Activated naive CD8-positive, alpha-beta T cell treated with anti-CD3 and anti-CD28 coated beads, Interleukin-2, amount 10 ng/mL, durations not matched to agents 7 days and 5 days (primary cell): ENCODE data around the gene IRF8. TPM values are rescaled to one million over a fixed set of nuclear protein-coding genes. Genes with fewer than 3 reads are reported as not detected.
"Not testable (repeated sequence)": the region's sequence is repeated elsewhere in the genome, so short reads cannot be mapped to it uniquely, and the experiment has no call there.

Experiments
- ATAC-seq: fragments of 150-1000 bp; cut with Tn5 transposase; one replicate; pipeline ENCODE4 v1.10.0; 2021; ENCODE audit warnings: low read depth, moderate library complexity
- POLR2A ChIA-PET: fragments of 350-600 bp; sonication (Branson Sonifier 250); formaldehyde crosslinking; loops from one replicate; lab custom pipeline; 2021; ENCODE audit warnings: antibody characterized with exemption; lab: Charles Lee
- DNase-seq: peaks from one replicate; pipeline ENCODE4 v3.0.0; 2021
- H3K27ac Mint-ChIP-seq: one replicate; pipeline ENCODE4 v1.8.0; 2022; ENCODE audit warnings: mild to moderate bottlenecking, mixed read lengths
- H3K27me3 Mint-ChIP-seq: one replicate; pipeline ENCODE4 v1.8.0; 2022; ENCODE audit warnings: mild to moderate bottlenecking, moderate library complexity, mixed read lengths
- H3K36me3 Mint-ChIP-seq: one replicate; pipeline ENCODE4 v1.8.0; 2021; ENCODE audit warnings: mild to moderate bottlenecking, mixed read lengths
- H3K4me1 Mint-ChIP-seq: one replicate; pipeline ENCODE4 v1.8.0; 2021; ENCODE audit warnings: mixed read lengths
- H3K4me3 Mint-ChIP-seq: one replicate; pipeline ENCODE4 v1.8.0; 2022; ENCODE audit warnings: mild to moderate bottlenecking, moderate library complexity, mixed read lengths
- H3K9me3 Mint-ChIP-seq: one replicate; pipeline ENCODE4 v1.8.0; 2021; ENCODE audit warnings: mixed read lengths
- total RNA-seq, 2 experiments: library from RNA; stranded (reverse); gene quantifications; one replicate each; pipeline ENCODE4 v1.2.3, GENCODE V29; 2021

IRF8 gene
- total RNA-seq, 2 experiments from 2014 or later: 27.8 to 30.8 TPM

GRCh38 chr16:85860413-85861094 lies 38.4 kb upstream of the IRF8 start:
- Mint-ChIP-seq H3K4me1 (peaks cover 12% of the 10 kb centered on the region), H3K27me3 (peaks cover 11% of the 10 kb centered on the region), H3K9me3 (peaks cover 7% of the 10 kb centered on the region), H3K36me3 (no peaks in the 10 kb centered on the region), H3K4me3 (no peak overlapping the region), H3K27ac (no peak overlapping the region)
- ATAC-seq (no peak), DNase-seq (no peak)
- POLR2A ChIA-PET: no interaction called here

DNA sequence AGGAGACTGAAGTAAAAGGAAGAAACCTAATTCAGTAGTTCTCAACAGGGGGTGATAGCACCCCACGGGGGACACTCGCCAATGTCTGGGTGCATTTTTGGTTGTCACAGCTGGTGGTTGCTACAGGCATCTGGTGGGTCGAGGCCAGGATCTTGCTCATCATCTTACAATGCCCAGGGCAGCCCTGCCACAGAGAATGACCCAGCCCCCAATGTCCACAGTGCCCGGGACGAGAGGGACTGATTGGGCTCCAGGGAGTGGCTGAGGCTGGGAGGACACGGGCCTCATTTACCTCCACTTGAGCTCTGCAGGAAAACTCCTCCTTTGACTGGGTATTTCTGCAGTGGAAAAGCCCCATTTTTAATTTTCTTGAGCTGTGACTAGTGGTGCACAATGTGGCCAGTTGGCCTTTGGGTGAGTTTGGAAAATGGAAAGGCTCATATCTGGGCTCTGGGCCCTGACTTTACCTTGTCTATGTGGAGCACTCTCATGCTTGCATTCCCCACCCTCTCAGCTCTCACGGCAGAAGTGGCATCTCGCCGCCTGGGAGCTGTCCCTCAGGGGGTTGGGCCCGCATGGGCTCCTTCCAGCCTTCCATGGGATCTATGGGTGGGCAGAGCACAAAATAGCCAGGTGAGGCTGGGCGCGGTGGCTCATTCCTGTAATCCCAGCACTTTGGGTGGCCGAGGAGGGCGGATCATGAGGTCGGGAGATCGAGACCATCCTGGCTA lies 37.7 kb upstream of the IRF8 start:
- Mint-ChIP-seq H3K4me3 (no peak overlapping the region), H3K27ac (no peak overlapping the region), H3K27me3 (peaks cover 11% of the 10 kb centered on the region), H3K9me3 (peaks cover 2% of the 10 kb centered on the region), H3K36me3 (no peaks in the 10 kb centered on the region), H3K4me1 (peaks cover 11% of the 10 kb centered on the region)
- DNase-seq (no peak), ATAC-seq (no peak)
- POLR2A ChIA-PET: no interaction called here

DNA sequence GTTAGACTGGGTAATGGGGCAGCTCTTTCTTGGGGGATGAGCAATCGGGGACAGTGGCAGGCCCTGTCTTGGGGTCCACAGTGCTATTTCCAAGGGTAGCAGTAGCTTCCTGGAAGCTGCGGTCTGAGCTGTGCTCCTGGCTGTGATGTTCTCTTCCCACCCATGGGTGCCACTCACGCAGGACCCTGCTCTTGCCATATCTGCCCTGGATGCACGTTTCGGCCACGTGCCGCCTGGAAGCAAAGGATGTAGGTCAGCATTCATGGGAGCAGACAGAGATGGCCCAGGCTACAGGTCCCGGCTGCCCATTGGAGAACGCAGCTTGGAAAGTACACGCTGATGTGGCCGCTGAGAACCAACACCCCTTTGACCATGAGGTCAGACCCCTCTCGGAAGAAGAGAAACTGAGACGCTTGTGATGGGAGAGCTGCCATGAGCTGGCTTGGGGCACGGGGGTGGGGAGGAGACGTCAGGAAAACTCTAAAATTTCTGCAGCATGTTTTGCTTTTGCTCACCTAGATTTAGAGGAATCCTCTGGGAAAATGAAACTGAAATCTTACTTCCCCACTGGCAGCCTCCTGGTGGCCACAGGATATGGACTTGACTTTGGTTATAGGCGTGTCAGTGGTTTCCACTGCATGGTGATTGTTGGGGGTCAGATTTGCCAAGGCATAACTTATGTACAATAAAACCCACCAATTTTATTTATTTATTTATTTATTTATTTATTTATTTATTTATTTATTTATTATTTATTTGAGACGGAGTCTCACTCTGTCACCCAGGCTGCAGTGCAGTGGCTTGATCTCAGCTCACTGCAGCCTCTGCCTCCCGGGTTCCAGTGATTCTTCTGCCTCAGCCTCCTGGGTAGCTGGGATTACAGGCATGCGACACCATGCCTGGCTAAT lies 36.2 kb upstream of the IRF8 start:
- Mint-ChIP-seq H3K4me1 (peaks cover 8% of the 10 kb centered on the region), H3K36me3 (no peaks in the 10 kb centered on the region), H3K9me3 (peaks cover 2% of the 10 kb centered on the region), H3K27me3 (peaks cover 8% of the 10 kb centered on the region), H3K27ac (no peak overlapping the region), H3K4me3 (no peak overlapping the region)
- POLR2A ChIA-PET: no interaction called here
- no peak for ATAC-seq
- no peak for DNase-seq

DNA sequence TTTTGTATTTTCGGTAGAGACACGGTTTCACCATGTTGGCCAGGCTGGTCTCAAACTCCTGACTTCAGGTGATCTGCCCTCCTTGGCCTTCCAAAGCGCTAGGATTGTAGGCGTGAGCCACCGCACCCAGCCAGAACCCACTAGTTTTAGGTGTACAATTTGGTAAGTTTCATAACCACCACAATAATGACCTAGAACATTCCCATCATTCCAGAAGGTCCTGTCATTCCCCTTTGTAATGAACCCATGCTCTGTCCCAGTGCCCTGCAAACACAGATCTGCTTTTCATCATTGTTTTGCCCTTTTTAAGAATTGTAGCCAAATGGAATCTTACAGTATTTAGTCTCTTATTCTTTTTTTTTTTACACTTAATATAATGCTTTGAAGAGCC lies 35.6 kb upstream of the IRF8 start:
- H3K4me3 Mint-ChIP-seq: no peak overlapping the region
- H3K27ac Mint-ChIP-seq: no peak overlapping the region
- POLR2A ChIA-PET: no interaction called here

DNA sequence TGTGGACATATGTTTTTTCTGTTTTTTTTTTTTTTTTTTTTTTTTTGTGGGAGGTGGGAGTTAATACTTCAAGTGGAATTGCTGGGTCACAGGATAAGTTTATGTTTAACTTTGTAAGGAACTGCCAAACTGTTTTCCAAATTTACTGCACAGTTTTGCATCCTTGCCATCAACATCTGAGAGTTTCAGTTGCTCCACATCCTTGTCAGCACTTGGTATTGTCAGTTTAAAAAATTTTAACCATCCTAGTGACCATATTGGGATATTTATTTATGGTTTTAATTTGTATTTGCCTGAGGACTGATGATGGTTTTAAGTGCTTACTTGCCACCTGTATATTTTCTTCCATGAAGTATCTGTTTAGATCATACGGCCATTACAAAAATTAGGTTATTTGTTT lies 34.0 kb upstream of the IRF8 start:
- no peak overlapping the region for H3K4me3 Mint-ChIP-seq
- H3K4me1 Mint-ChIP-seq: peaks cover 9% of the 10 kb centered on the region
- peaks cover 8% of the 10 kb centered on the region for H3K27me3 Mint-ChIP-seq
- no peak for ATAC-seq
- POLR2A ChIA-PET: no interaction called here
- peaks cover 3% of the 10 kb centered on the region for H3K9me3 Mint-ChIP-seq
- no peak overlapping the region for H3K27ac Mint-ChIP-seq
- no peaks in the 10 kb centered on the region for H3K36me3 Mint-ChIP-seq
- no peak for DNase-seq

More for the DNA sequence above, 35.6 kb upstream of the IRF8 start:
- no peaks in the 10 kb centered on the region for H3K36me3 Mint-ChIP-seq
- no peak for ATAC-seq
- H3K9me3 Mint-ChIP-seq: peaks cover 2% of the 10 kb centered on the region
- peaks cover 8% of the 10 kb centered on the region for H3K27me3 Mint-ChIP-seq
- DNase-seq: no peak
- peaks cover 8% of the 10 kb centered on the region for H3K4me1 Mint-ChIP-seq

GRCh38 chr16:85867189-85867588 lies 31.8 kb upstream of the IRF8 start:
- ATAC-seq (no peak), DNase-seq (no peak)
- POLR2A ChIA-PET: no interaction called here
- peaks cover 3% of the 10 kb centered on the region for H3K9me3 Mint-ChIP-seq
- no peak overlapping the region for H3K27ac Mint-ChIP-seq
- H3K36me3 Mint-ChIP-seq: no peaks in the 10 kb centered on the region
- H3K4me1 Mint-ChIP-seq: peaks cover 18% of the 10 kb centered on the region
- no peak overlapping the region for H3K4me3 Mint-ChIP-seq
- peaks cover 8% of the 10 kb centered on the region for H3K27me3 Mint-ChIP-seq

- POLR2A ChIA-PET: no interaction called here
- peaks cover 3% of the 10 kb centered on the region for H3K9me3 Mint-ChIP-seq
- no peak overlapping the region for H3K27ac Mint-ChIP-seq
- H3K4me1 Mint-ChIP-seq: peaks cover 11% of the 10 kb centered on the region
- H3K4me3 Mint-ChIP-seq: no peak overlapping the region
- DNase-seq (no peak), ATAC-seq (no peak)
- peaks cover 8% of the 10 kb centered on the region for H3K27me3 Mint-ChIP-seq
- no peaks in the 10 kb centered on the region for H3K36me3 Mint-ChIP-seq
Measured at GRCh38 chr16:85868495-85868894, 30.5 kb upstream of the IRF8 start.

- H3K9me3 Mint-ChIP-seq: peaks cover 3% of the 10 kb centered on the region
- H3K4me1 Mint-ChIP-seq: peaks cover 11% of the 10 kb centered on the region
- peaks cover 6% of the 10 kb centered on the region for H3K27me3 Mint-ChIP-seq
- ATAC-seq (no peak), DNase-seq (no peak)
- H3K4me3 Mint-ChIP-seq: no peak overlapping the region
- H3K36me3 Mint-ChIP-seq: no peaks in the 10 kb centered on the region
- POLR2A ChIA-PET: no interaction called here
- H3K27ac Mint-ChIP-seq: no peak overlapping the region
Measured at GRCh38 chr16:85869206-85869605, 29.8 kb upstream of the IRF8 start.

DNA sequence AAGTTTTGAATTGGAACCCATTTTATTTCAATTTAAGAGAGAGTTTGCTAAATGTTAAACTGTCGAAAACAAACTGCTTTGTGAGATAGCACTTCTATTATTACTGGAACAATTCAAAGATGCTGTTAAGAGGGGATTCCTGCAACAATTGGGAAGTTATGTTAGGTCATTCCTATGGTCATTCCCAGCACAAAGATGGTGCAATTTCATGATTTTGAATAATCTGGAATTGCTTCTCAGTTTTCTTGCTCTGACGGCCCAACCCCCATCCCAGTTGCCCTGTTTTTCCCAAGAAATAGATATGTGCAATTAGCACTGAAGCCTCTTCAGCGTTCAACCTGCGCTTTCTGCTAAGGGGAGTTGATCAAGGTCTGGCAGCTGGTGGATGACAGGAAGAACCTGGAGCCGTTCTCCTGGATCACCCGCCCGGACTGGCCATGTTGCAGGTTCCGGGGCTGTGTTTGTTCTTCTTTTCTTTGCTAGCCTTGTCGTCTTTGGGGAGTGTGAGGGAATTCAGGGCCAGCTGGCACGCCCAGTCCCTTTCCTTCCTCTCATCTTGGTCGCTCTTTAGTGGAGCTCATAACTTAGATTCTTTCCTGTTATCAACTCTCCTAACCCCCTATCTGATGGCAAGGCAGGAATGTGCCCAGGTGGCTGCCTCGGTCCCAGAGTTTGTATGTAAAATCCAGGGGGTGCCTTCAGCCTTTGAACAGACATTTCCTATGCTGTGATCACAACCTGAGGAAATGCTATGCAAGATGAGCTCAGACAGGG lies 29.0 kb upstream of the IRF8 start:
- DNase-seq: no peak
- no peak overlapping the region for H3K4me3 Mint-ChIP-seq
- peaks cover 11% of the 10 kb centered on the region for H3K4me1 Mint-ChIP-seq
- H3K27ac Mint-ChIP-seq: no peak overlapping the region
- peaks cover 3% of the 10 kb centered on the region for H3K9me3 Mint-ChIP-seq
- POLR2A ChIA-PET: no interaction called here
- no peak for ATAC-seq
- no peaks in the 10 kb centered on the region for H3K36me3 Mint-ChIP-seq
- peaks cover 5% of the 10 kb centered on the region for H3K27me3 Mint-ChIP-seq

- Mint-ChIP-seq H3K4me1 (peaks cover 11% of the 10 kb centered on the region), H3K27ac (no peak overlapping the region), H3K36me3 (peaks cover 5% of the 10 kb centered on the region), H3K4me3 (no peak overlapping the region), H3K9me3 (peaks cover 3% of the 10 kb centered on the region), H3K27me3 (peaks cover 17% of the 10 kb centered on the region)
- POLR2A ChIA-PET: no interaction called here
- no peak for ATAC-seq
- no peak for DNase-seq
Measured at GRCh38 chr16:85871756-85872155, 27.2 kb upstream of the IRF8 start.

GRCh38 chr16:85872734-85873133 lies 26.2 kb upstream of the IRF8 start:
- Mint-ChIP-seq H3K9me3 (peaks cover 4% of the 10 kb centered on the region), H3K4me3 (no peak overlapping the region), H3K36me3 (peaks cover 5% of the 10 kb centered on the region), H3K27ac (no peak overlapping the region), H3K4me1 (peaks cover 11% of the 10 kb centered on the region), H3K27me3 (peaks cover 17% of the 10 kb centered on the region)
- ATAC-seq (no peak), DNase-seq (no peak)
- POLR2A ChIA-PET: no interaction called here

- peaks cover 17% of the 10 kb centered on the region for H3K27me3 Mint-ChIP-seq
- POLR2A ChIA-PET: no interaction called here
- ATAC-seq (no peak), DNase-seq (no peak)
- H3K36me3 Mint-ChIP-seq: peaks cover 5% of the 10 kb centered on the region
- peaks cover 5% of the 10 kb centered on the region for H3K9me3 Mint-ChIP-seq
- no peak overlapping the region for H3K27ac Mint-ChIP-seq
- no peak overlapping the region for H3K4me3 Mint-ChIP-seq
- peaks cover 11% of the 10 kb centered on the region for H3K4me1 Mint-ChIP-seq
Measured at GRCh38 chr16:85873153-85873552, 25.8 kb upstream of the IRF8 start.

GRCh38 chr16:85874031-85874430 lies 24.9 kb upstream of the IRF8 start:
- H3K36me3 Mint-ChIP-seq, DNase-seq, H3K27ac Mint-ChIP-seq, H3K9me3 Mint-ChIP-seq, ATAC-seq, H3K4me3 Mint-ChIP-seq, POLR2A ChIA-PET: not testable (repeated sequence)
- Mint-ChIP-seq H3K4me1 (peaks cover 11% of the 10 kb centered on the region), H3K27me3 (peaks cover 20% of the 10 kb centered on the region)
